Loucy (cell line): ENCODE results near the gene MYCT1.

Source experiments
- H2AFZ ChIP-seq: fragments of 200-600 bp; sonication (generic); 2 replicates; pipeline ENCODE4 v1.6.0; 2016; ENCODE audit warnings: antibody characterized with exemption, mild to moderate bottlenecking, low read length, moderate library complexity
- H3F3A ChIP-seq: fragments of 200-600 bp; 2 replicates; pipeline ENCODE4 v1.6.0; 2016; ENCODE audit warnings: antibody characterized with exemption, low read depth, mild to moderate bottlenecking
- H3K27me3 ChIP-seq: fragments of 200-600 bp; sonication (generic); 2 replicates; pipeline ENCODE4 v1.6.1; 2014; ENCODE audit warnings: low read length, mild to moderate bottlenecking; ENCODE audit not compliant: insufficient read depth, poor library complexity, severe bottlenecking
- H3K36me3 ChIP-seq: fragments of 200-600 bp; sonication (generic); 2 replicates; pipeline ENCODE4 v1.6.1; 2016; ENCODE audit warnings: low read length; ENCODE audit not compliant: insufficient read depth
- H3K4me1 ChIP-seq: fragments of 200-600 bp; sonication (generic); 2 replicates; pipeline ENCODE4 v1.5.1; 2014; ENCODE audit warnings: low read length, mild to moderate bottlenecking; ENCODE audit not compliant: insufficient read depth, poor library complexity, severe bottlenecking
- H3K4me2 ChIP-seq: fragments of 200-600 bp; sonication (generic); 2 replicates; pipeline ENCODE4 v1.6.0; 2014; ENCODE audit warnings: antibody characterized with exemption, low read length, low read depth, mild to moderate bottlenecking; ENCODE audit not compliant: poor library complexity, severe bottlenecking
- H3K4me3 ChIP-seq: fragments of 200-600 bp; sonication (generic); 2 replicates; pipeline ENCODE4 v1.5.1; 2014; ENCODE audit warnings: low read length, mild to moderate bottlenecking, mixed read lengths; ENCODE audit not compliant: poor library complexity, severe bottlenecking
- H3K79me2 ChIP-seq: fragments of 200-600 bp; sonication (generic); 2 replicates; pipeline ENCODE4 v1.6.1; 2014; ENCODE audit warnings: low read length; ENCODE audit not compliant: insufficient read depth
- H3K9ac ChIP-seq: fragments of 200-600 bp; sonication (generic); 2 replicates; pipeline ENCODE4 v1.6.0; 2014; ENCODE audit warnings: mild to moderate bottlenecking, low read depth, low read length, moderate library complexity; ENCODE audit not compliant: poor library complexity, severe bottlenecking
- H3K9me2 ChIP-seq: fragments of 200-600 bp; sonication (generic); replicated peaks from 2 replicates; pipeline ENCODE4 v1.6.1; 2016; ENCODE audit warnings: low read depth, low read length, mixed read lengths
- H3K9me3 ChIP-seq: fragments of 200-600 bp; sonication (generic); 2 replicates; pipeline ENCODE4 v1.6.1; 2014; ENCODE audit warnings: mild to moderate bottlenecking, antibody characterized with exemption, low read length, low read depth; ENCODE audit not compliant: insufficient read depth
- H4K20me1 ChIP-seq: fragments of 200-600 bp; sonication (generic); 2 replicates; pipeline ENCODE4 v1.6.0; 2014; ENCODE audit warnings: antibody characterized with exemption, low read length, mild to moderate bottlenecking; ENCODE audit not compliant: insufficient read depth, poor library complexity, severe bottlenecking
- EZH2phosphoT487 ChIP-seq: fragments of 200-600 bp; IDR thresholded peaks from 2 replicates; pipeline ENCODE4 v1.6.1; 2018; ENCODE audit warnings: antibody characterized with exemption, mild to moderate bottlenecking, moderate library complexity, borderline replicate concordance
- TF ChIP-seq, protein P1 (sequence below): fragments of 200-600 bp; sonication (generic); conservative IDR thresholded peaks from 2 replicates; pipeline ENCODE4 v1.5.1; 2014; ENCODE audit warnings: mild to moderate bottlenecking, antibody characterized with exemption, low read length

Gene MYCT1

DNA sequence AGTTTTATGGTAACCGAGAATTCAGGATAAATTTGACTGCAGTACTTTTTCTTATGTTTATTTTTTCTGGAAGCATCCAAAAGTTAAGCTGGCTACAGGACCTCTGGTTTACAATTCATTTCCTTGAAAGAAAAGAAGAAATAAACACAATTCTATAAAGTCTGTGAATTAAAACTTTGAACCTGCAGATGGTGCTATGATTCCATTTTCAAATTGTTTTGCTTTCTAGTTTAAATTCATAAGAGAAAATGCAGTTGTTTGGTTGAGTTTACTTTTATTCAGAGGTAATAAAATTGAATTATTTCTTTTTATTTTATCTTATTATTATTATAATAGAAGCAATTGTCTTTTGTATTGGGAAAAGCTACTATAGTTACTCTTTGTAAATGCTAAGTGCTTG lies 51.1 kb downstream of the MYCT1 start:
- Histone ChIP-seq H3K4me3 (no peak overlapping the region), H4K20me1 (no peaks in the 10 kb centered on the region), H3K79me2 (no peaks in the 10 kb centered on the region), H3K9me2 (no peaks in the 10 kb centered on the region), H2AFZ (no peak overlapping the region), H3K4me1 (no peaks in the 10 kb centered on the region), H3K27me3 (no peaks in the 10 kb centered on the region), H3K4me2 (no peak overlapping the region), H3F3A (no peaks in the 10 kb centered on the region), H3K9me3 (no peaks in the 10 kb centered on the region), H3K9ac (no peak overlapping the region), H3K36me3 (no peaks in the 10 kb centered on the region)
- no peak for TF ChIP-seq EZH2phosphoT487
- TF ChIP-seq, protein P1, sequence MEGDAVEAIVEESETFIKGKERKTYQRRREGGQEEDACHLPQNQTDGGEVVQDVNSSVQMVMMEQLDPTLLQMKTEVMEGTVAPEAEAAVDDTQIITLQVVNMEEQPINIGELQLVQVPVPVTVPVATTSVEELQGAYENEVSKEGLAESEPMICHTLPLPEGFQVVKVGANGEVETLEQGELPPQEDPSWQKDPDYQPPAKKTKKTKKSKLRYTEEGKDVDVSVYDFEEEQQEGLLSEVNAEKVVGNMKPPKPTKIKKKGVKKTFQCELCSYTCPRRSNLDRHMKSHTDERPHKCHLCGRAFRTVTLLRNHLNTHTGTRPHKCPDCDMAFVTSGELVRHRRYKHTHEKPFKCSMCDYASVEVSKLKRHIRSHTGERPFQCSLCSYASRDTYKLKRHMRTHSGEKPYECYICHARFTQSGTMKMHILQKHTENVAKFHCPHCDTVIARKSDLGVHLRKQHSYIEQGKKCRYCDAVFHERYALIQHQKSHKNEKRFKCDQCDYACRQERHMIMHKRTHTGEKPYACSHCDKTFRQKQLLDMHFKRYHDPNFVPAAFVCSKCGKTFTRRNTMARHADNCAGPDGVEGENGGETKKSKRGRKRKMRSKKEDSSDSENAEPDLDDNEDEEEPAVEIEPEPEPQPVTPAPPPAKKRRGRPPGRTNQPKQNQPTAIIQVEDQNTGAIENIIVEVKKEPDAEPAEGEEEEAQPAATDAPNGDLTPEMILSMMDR: peak; percentile 43

DNA sequence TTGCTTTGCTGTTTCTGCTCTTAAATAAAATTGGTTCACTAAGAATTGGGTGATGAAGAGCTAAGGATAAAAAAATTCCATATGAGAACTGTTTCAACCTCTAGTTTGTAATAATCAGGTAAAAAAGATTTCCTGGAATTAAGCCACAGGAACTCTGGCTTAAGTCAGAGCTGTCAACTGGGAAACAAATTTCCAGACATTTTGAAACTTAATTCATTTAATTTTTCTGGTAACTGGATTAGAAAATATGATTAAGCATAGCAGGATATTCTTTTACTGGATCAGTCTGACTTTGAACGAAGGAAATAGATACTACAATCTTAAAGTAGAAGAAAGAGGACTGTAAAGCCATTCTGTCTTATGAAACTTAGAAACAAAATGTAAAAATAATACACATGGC lies 51.6 kb downstream of the MYCT1 start:
- Histone ChIP-seq H3K4me3 (no peak overlapping the region), H3K36me3 (no peaks in the 10 kb centered on the region), H3K9me3 (no peaks in the 10 kb centered on the region), H3F3A (no peaks in the 10 kb centered on the region), H3K4me2 (no peak overlapping the region), H3K79me2 (no peaks in the 10 kb centered on the region), H2AFZ (no peak overlapping the region), H3K4me1 (no peaks in the 10 kb centered on the region), H4K20me1 (no peaks in the 10 kb centered on the region), H3K9ac (no peak overlapping the region), H3K9me2 (no peaks in the 10 kb centered on the region), H3K27me3 (no peaks in the 10 kb centered on the region)
- TF ChIP-seq, protein P1: no peak
- TF ChIP-seq EZH2phosphoT487: no peak

DNA sequence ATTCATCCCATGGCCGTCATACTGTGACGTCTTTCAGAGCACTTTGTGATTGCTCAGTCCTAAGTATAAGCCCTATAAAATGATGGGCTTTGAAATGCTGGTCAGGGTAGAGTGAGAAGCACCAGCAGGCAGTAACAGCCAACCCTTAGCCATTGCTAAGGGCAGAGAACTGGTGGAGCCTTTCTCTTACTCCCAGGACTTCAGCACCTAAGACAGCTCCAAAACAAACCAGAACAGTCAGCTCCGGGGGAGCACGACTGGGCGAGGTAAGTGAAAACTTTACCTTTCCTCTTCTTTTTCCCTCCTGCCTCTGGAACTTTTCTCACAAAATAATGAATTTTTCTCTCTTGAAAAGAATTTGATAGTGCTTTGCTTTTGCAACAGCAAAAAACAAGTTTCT lies 53.0 kb downstream of the MYCT1 start, which contains the start of gene VIP:
TSS of gene VIP (plus strand) at position 104 of the 400 bp plus-strand sequence. CDS start 1,381 bp downstream, outside the sequence.
- no peaks in the 10 kb centered on the region for H3K79me2 ChIP-seq
- H3K36me3 ChIP-seq: no peaks in the 10 kb centered on the region
- TF ChIP-seq EZH2phosphoT487: no peak
- TF ChIP-seq, protein P1: no peak
- H4K20me1 ChIP-seq: no peaks in the 10 kb centered on the region
- H3K9ac ChIP-seq: no peak within 1 kb of the TSS
- H3K4me3 ChIP-seq: no peak within 1 kb of the TSS
- no peak within 1 kb of the TSS for H2AFZ ChIP-seq
- no peak within 1 kb of the TSS for H3K4me2 ChIP-seq
- H3K9me3 ChIP-seq: no peaks in the 10 kb centered on the region
- no peaks in the 10 kb centered on the region for H3K4me1 ChIP-seq
- no peaks in the 10 kb centered on the region for H3K9me2 ChIP-seq
- H3K27me3 ChIP-seq: no peaks in the 10 kb centered on the region
- no peaks in the 10 kb centered on the region for H3F3A ChIP-seq
